HL-60/S4 treated with phorbol 12-myristate 13-acetate at 8.2 ng/mL for 4 days and 3 days (cell line): ENCODE results near the gene NR2C2.

Experiments
- in situ Hi-C: fragments of 300-500 bp; cut with MboI; formaldehyde crosslinking; loops from 2 replicates; pipeline ENCODE4 v1.15.0; 2022; ENCODE audit warnings: low sequenced_read_pairs

Gene NR2C2

GRCh38 chr3:14947100-14947885 lies at the start of gene NR2C2:
Gene NR2C2, plus strand, starts transcription at chr3:14947583. Its CDS starts 56,332 bp downstream, at chr3:15003915.
- in situ Hi-C loops = no loop called here

DNA sequence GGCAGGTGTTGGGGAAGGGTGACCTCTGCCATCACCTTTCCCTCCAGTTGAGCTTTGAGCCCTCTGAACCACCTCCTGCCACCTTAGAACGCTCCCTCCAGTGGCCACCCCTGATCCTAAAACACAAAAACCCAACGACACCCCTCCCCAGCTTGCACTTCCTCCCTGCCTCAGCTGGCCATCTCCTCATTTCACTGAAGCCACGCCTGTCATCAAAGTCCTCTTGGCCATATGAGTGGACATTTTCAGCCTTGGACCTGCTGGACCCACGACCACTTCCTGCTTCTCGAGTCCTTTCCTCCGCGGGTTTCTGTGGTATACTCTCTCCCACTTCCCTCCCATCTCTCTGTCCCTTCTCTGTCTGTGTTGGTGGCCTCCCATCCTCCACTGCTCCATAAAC lies 48.5 kb upstream of the NR2C2 start:
- in situ Hi-C loops = no loop called here

DNA sequence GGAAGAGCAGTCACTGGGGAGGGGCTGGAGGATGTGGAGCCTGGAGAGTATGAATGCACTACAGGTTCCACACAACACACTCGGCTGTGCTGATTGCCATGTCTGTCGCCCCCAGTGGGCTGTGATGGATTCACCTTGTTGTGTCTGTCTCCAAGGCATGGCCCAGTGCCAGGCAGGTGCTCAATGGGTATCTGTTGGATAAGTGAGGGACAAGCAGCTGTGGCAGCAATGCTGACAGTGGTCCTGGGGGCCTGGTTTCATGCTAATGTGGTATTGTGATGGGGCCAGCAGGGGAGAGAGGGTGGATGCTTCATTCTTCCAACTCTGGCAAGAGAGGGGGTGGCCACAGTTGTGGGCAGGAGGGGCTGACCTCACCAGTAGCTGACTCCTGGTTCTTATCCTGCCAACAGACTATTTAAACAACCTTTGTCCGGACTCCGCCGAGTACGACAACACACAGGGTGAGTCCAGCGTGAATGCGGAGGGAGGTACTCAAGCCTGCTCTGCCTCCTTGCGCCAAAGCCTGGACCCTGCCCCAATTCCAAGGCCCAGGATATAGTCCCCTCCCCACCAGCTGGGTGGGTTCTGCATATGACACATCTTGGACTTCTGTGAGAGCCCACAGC lies 47.3 kb upstream of the NR2C2 start:
- in situ Hi-C loops = loop anchor here (25.0 kb wide), 1 partner anchor 213 kb away; the partner anchor contains the start of gene C3orf20

- in situ Hi-C loops = loop anchor here (25.0 kb wide), 1 partner anchor 214 kb away; the partner anchor contains the start of gene C3orf20
Observed at GRCh38 chr3:14900881-14901873, 46.2 kb upstream of the NR2C2 start.

- in situ Hi-C loops = loop anchor here (25.0 kb wide), 1 partner anchor 215 kb away; the partner anchor contains the start of gene C3orf20
Observed at GRCh38 chr3:14902719-14903118, 44.7 kb upstream of the NR2C2 start.

DNA sequence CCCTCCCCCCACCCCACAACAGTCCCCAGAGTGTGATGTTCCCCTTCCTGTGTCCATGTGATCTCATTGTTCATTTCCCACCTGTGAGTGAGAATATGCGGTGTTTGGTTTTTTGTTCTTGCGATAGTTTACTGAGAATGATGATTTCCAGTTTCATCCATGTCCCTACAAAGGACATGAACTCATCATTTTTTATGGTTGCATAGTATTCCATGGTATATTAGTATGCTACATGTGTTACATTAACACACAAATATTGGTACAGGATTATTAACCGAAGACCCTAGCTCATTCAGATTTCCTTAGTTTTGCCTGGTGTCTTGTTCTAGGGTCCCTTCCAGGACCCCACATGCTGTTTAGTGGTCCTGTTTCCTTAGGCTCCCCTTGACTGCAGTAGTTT lies 43.9 kb upstream of the NR2C2 start:
- in situ Hi-C loops = loop anchor here (25.0 kb wide), 1 partner anchor 216 kb away; the partner anchor contains the start of gene C3orf20

DNA sequence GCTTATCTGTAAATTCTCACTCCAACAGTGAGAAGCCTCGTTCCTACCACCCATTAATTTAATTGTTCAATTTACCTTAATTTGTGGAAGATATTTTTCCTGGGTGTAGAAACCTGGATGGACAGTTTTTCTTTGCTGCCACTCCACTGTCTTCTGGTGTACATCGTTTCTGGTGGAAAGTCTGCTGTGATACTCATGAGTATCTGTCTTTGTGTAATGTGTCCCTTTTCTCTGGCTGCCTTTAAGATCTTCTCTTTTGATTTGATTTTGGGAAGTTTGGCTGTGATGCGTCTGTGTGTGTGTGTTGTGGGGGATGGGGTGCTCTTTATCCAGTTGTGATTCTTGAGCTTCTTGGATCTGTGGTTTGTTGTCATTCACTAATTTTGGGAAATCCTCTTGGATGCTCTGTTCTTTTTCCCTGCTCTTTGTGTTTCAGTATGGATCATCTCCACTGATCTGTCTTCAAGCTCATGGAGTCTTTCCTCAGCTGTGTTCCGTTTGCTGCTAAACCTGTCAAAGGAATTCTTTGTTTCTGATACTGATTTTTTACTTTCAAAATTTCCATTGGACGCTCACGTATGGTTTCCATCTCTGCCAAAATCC lies 42.2 kb upstream of the NR2C2 start:
- in situ Hi-C loops = loop anchor here (25.0 kb wide), 1 partner anchor 218 kb away; the partner anchor contains the start of gene C3orf20

GRCh38 chr3:14906355-14906971 lies 40.9 kb upstream of the NR2C2 start:
- in situ Hi-C loops = loop anchor here (25.0 kb wide), 1 partner anchor 219 kb away; the partner anchor contains the start of gene C3orf20

DNA sequence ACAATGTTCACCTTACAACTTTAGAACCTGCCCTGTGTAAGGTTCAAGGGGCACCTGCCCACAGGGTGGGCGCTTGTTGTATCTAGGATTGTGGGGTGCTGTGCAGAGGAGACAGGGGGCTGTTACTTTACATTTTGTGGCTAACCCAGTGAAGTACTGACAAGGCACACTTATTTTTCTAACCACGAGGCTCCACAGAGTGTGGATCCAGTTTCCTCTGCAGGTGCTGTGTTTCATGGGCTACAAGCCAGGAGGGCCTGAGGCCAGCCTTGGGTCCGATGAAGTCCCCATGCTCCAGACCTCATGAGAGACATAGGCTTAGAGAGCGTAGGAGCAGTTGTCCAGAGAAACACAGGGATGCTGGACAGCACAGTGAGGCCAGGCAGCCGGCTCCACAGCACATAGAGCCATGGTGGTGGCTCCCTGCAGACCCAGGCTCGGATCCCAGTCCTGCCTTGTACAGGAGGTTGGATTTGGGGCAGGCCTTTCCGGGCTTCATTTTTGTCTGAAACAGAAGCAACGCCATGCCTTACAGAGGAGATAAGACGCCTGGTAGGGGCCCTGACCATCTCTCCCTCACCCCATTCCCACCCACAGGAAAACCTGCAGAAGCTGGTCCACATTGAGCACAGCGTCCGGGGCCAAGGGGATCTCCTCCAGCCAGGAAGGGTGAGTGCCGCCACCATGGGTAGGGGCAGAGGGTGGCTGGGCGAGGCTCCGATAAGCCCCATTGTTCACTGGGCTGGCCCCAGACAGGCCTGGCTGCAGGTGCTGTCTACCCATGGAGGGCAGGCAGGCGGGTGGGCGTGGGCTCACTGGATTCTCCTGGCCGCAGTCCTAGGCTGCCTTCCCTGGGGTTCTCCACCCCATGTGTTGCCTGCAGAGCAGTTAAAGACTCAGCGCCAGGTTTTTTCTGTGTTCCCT lies 40.1 kb upstream of the NR2C2 start:
- in situ Hi-C loops = loop anchor here (25.0 kb wide), 1 partner anchor 220 kb away; the partner anchor contains the start of gene C3orf20

DNA sequence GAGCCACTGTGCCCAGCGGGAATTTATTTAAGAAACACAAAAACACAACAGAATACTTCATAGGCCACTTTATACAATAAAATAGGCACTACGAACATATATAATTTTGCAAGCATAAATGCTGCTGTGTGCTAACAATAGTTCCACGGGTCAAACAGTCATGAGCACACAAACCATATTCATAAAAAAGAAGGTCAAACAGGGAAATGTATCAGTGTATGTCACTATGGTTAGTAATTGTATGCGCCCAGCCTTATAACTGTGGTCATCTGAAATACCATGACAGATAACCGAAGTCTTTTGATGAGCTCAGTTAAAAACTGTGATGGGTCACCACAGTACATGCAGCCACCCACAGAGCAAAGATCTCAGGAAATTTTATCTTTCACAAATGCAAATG lies 38.1 kb upstream of the NR2C2 start:
- in situ Hi-C loops = loop anchor here (25.0 kb wide), 1 partner anchor 222 kb away; the partner anchor contains the start of gene C3orf20

DNA sequence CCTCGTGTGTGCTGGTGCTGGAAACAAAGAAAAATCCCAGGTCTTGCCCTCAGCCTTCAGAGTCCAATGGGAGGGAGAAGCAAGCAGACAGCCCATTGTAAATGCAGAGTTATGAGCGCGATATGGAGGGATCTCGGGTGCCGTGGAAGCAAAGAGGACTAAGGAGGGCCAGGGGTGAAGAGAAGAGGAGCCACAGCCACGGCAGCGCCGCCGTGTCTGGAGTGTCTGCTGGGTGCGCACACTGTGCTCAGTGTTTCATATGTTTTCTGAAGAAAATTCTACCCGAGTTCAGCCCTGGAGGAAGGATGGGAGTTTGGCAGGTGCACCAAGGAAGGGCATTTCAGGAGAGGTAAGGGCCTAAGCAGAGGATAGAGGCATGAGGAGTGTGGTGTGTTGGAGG lies 35.7 kb upstream of the NR2C2 start:
- in situ Hi-C loops = loop anchor here (25.0 kb wide), 1 partner anchor 224 kb away; the partner anchor contains the start of gene C3orf20

DNA sequence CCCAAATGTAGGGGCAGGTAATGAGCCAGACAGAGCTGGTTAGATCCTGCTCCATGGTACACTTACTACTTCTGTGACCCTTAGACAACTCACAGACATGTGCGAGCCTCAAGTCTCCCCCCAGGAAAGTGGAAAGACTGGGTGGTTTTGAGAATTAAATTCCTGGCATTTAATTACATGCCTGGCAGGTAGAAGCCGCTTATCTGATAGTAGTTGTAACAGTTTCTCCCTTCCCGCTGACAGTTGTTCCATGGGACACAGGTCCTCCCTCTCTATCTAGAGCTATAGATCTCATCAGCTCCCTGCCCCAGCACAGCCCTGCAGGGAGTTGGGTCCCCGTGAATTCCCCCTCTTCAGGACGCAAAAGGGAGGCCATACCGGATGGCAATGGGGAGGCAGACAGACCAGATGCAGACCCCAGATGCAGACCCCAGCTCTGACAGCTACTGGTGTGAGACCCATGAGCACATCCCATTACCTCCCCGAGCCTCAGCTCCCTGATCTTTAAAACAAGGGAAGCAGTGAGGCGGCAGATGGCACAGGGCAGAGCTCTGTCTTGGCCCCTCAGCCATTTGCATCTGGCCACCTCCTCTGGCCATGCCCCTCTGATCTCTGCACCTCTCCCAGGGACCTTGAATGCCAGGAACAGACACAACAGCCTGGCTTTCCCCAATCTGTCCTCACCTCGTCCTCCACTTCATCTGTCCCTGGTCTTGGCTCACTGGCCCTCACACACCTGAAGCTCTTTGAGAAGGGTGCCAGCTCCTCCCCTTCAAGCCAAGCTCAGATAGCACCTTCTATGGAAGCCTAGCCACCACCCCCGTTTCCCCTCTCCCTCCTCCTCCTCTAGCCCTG lies 34.1 kb upstream of the NR2C2 start:
- in situ Hi-C loops = loop anchor here (25.0 kb wide), 1 partner anchor 226 kb away; the partner anchor contains the start of gene C3orf20

- in situ Hi-C loops = loop anchor here (25.0 kb wide), 1 partner anchor 227 kb away; the partner anchor contains the start of gene C3orf20
Observed at GRCh38 chr3:14913926-14914778, 33.2 kb upstream of the NR2C2 start.

DNA sequence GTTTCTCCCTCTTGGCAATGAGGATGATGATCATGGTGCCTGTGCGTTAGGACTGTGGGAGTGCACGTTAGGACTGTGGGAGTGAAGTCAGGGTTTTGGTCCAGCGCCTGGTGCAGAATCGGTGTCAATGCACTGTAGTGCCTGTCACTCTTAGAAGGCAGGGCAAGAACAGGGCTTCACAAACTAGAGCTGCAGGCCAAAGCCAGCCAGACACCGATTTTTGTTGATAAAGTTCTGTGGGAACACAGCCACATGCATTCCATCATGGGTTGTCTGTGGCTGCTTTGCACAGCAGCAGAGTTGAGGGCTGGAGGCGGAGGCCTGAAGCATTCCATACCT lies 32.6 kb upstream of the NR2C2 start:
- in situ Hi-C loops = loop anchor here (25.0 kb wide), 1 partner anchor 227 kb away; the partner anchor contains the start of gene C3orf20

DNA sequence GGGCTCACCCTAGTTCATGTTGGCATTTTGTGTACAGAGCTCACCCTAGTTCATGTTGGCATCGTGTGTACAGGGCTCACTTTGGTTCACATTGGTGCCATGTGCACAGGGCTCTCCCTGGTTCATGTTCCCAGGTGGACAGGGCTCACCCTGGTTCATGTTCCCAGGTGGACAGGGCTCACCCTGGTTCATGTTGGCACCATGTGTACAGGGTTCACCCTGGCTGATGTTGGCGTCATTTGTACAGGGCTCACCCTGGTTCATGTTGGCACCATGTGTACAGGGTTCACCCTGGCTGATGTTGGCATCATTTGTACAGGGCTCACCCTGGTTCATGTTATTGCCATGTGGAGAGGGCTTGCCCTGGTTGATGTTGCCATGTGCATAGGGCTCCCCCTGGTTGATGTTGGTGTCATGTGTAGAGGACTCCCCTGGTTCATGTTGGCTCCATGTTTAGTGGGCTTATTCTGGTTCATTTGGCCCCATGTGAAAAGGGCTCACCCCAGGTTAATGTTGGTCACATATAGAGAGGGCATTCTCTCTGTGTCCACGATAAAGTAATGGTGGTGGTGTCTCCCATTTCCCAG lies 31.7 kb upstream of the NR2C2 start:
- in situ Hi-C loops = loop anchor here (25.0 kb wide), 1 partner anchor 228 kb away; the partner anchor contains the start of gene C3orf20

DNA sequence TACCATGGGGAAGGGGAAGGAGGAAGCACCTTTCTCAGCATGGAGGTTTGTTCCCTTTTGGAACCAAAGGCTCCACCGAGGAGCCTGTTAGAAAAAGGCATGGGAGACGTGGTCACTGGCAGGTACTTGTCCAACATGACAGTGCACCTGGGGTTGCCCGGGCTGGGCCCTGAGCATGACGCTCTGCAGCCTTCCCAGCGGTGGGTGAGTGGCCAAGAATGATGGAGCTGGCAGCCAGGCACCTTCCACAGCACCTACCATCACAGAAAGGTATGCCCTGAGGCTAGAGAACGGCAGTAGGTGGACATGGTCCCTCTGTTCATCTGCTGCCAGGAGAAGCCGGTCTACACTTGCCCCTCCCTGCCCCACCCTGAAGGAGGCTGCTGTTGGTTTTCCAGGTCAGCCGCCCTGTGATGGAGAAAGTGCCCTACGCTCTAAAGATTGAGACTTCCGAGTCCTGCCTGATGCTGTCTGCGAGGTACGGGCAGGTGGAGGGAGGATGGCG lies 29.0 kb upstream of the NR2C2 start:
- in situ Hi-C loops = loop anchor here (25.0 kb wide), 1 partner anchor 231 kb away; the partner anchor contains the start of gene C3orf20
